Dedifferentiated amniotic fluid mesenchymal stem cell (primary cell): Measurements from ENCODE around the gene SIX2.

ENCODE experiments used
- DNase-seq: peaks from one replicate; pipeline ENCODE4 v3.0.0-alpha.2; 2016; ENCODE audit errors: extremely low spot score

The SIX2 gene

GRCh38 chr2:45020439-45020838 is 11.2 kb upstream of the SIX2 start:
- DNase-seq: no peak

GRCh38 chr2:45018023-45018422 is 8.8 kb upstream of the SIX2 start:
- no peak for DNase-seq

GRCh38 chr2:45014831-45015230 is 5.6 kb upstream of the SIX2 start:
- DNase-seq: no peak

GRCh38 chr2:45014016-45014702 is 4.9 kb upstream of the SIX2 start:
- DNase-seq: peak; percentile 49

DNA sequence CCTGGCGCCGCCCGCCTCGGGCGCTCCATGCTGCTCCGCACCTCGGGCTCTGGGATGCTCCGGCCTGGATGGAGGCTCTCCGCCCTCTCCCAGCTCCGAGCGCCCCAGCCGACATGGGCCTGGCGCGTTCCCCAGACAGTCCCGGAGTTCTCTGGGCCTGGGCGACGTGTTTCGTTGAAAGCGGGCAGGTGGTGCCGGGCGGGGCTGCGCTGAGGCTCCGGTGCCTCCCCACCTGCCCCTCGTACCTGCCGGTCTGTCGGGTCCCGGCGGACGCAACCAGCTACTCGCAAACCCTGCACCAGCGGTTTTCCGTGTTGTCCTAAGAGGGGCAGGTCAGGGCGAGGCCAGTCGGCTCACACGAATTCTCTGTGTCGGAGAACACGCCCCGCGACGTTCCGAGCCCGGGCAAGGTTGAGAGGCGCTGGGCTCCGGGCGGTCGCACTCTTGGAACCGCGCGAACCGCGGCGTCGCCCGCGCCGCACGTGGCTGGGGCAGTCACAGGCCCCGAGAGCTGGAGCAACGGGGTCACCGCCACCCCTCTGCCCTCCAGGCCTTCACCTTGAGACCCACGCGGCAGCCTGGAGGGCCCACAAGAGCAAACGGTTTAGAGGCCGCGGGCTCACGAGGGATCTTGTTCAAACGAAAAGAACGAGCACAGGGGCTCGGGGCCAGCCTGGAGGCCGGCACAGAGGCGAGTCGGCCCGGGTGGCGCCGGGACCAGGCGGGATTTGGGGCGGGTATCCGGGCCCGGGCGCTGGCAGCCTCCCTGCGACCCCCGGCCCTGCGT is 4.2 kb upstream of the SIX2 start:
- DNase-seq: no peak

GRCh38 chr2:45012733-45013132 is 3.5 kb upstream of the SIX2 start:
- no peak for DNase-seq

- DNase-seq: no peak
Measured at GRCh38 chr2:45011621-45012602, 2.7 kb upstream of the SIX2 start.

GRCh38 chr2:45011121-45011520 is 1.9 kb upstream of the SIX2 start:
- DNase-seq: no peak

GRCh38 chr2:45010702-45011012 is 1.4 kb upstream of the SIX2 start:
- DNase-seq: no peak

- DNase-seq: peak; percentile 83
Measured at GRCh38 chr2:45009928-45010701, 863 bp upstream of the SIX2 start.

- DNase-seq: no peak
Measured at GRCh38 chr2:45008296-45009129, 739 bp downstream of the SIX2 start.

DNA sequence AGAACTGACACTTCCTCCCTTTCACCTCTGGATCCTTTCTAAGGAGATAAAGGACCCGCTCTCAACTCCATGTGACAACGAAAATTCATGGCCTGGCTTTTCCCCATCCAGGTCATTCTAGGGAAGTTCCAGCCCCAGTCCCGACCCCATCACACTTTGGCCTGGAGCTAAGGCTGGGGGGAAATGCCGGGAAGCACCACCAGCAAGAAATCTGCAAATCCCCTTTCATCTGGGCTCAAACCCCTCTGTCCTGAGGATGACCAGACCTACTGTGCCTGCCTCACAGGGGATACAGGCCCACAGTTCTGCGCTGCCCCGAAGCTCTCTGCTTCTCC is 1.3 kb downstream of the SIX2 start:
- no peak for DNase-seq

- DNase-seq: no peak
Measured at GRCh38 chr2:45006942-45007287, 2.3 kb downstream of the SIX2 start.

DNA sequence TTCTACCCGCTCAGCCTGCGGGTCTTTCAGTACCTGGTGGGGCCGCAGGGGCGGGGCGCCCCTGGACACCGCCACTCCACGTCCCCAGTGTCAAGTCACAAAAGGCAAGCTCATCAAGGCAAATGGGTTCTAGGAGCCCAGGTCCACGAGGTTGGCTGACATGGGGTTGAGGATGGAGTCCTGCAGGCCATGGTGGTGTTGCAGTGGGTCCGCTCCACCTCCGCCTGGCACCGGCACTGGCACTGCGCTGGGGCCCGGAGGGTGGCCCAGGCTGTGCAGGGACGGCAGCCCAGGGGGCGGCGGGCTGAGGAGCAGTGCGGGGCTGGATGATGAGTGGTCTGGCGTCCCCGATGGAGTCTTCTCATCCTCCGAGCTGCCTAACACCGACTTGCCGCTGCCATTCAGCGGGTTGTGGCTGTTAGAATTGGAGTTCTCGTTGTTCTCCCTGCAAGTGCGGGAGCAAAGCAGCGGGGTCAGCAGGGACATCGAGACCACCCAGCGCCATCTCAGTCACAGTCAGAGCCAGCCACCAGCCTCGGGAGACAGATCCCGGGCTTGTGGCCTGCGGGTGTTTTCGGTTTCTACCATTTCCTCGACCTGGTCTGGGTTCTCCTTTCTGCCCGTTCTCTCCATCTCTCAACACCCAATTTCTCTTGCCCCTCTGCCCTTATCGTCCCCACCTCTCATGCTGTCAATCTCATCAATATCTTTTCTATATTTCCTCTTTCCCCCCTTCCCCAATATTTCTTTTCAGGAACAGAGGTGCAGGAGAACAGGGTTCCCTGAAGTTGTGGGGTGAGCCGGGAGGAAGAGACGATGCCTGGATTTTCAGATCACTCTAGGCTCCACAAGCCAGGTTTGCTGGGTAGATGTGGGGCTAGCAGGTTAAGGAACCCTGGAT is 3.0 kb downstream of the SIX2 start:
- no peak for DNase-seq

- DNase-seq: no peak
Measured at GRCh38 chr2:45005261-45006002, 3.8 kb downstream of the SIX2 start.

- DNase-seq: no peak
Measured at GRCh38 chr2:45004562-45005191, 4.6 kb downstream of the SIX2 start.

DNA sequence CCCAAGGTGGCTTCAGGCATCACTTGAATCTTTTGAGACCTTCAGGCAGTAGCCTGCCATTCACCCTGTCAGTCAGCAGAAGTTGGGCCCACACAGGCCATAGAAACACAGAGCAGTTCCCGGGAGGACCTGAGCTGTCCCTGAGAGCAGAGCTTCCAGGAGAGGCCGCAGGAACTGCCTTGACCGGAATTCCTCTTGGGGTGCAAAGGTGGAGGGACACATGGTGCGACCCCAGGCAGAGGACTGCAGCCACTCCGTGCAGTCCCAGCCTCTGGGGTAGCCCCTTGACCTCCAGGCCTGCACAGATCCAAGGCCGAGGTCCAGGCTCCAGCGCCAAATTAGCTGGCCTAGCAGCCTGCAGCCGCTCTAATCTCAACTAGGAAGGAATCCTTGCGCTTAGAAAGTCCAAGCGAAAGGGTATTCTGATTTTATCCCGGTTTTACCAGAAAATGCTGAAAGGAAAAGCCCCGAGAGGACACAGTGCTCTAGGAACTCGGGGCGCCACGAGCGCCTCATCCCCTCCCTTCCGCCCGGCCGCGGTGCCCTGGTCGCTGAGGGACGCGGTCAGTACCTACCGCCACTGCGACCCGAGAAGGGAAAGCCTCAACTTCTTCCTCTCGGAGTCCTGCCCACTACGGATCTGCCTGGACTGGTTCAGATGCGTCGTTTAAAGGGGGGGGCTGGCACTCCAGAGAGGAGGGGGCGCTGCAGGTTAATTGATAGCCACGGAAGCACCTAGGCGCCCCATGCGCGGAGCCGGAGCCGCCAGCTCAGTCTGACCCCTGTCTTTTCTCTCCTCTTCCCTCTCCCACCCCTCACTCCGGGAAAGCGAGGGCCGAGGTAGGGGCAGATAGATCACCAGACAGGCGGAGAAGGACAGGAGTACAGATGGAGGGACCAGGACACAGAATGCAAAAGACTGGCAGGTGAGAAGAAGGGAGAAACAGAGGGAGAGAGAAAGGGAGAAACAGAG is 5.4 kb downstream of the SIX2 start:
- DNase-seq: no peak

- no peak for DNase-seq
Measured at GRCh38 chr2:45002686-45003085, 6.6 kb downstream of the SIX2 start.
